GM12878 (cell line): Measurements from ENCODE around the gene OR4D6. TPM values are rescaled to one million over a fixed set of nuclear protein-coding genes. Genes with fewer than 3 reads are reported as not detected.

Experiments used
- ATAC-seq: fragments of 200-7000 bp; cut with Tn5 transposase; 3 replicates; pipeline ENCODE4 v1.9.1; 2020; ENCODE audit warnings: mild to moderate bottlenecking, moderate library complexity
- BruUV-seq: library from RNA; stranded (reverse); fragments of 400-500 nt; replicated peaks from 2 replicates; lab custom pipeline; 2021; lab: Mats Ljungman, UMichigan
- CTCF ChIA-PET: fragments of 300-600 bp; sonication (Branson Sonifier 250); formaldehyde crosslinking; extraction: SDS; loops from one replicate; lab custom pipeline; 2021; ENCODE audit warnings: inconsistent platforms; lab: Yijun Ruan, JAX
- POLR2A ChIA-PET: fragments of 350-600 bp; formaldehyde crosslinking; extraction: SDS; loops from one replicate; lab custom pipeline; 2021; ENCODE audit warnings: inconsistent platforms; lab: Charles Lee
- RAD21 ChIA-PET: fragments of 300-600 bp; sonication (Branson Sonifier 250); formaldehyde crosslinking; loops from one replicate; lab custom pipeline; 2023; ENCODE audit warnings: antibody characterized with exemption; ENCODE audit not compliant: unreplicated experiment; lab: Charles Lee
- SMC1A ChIA-PET: fragments of 300-600 bp; sonication (Branson Sonifier 250); formaldehyde crosslinking; loops from one replicate; lab custom pipeline; 2023; ENCODE audit not compliant: unreplicated experiment, uncharacterized antibody; lab: Charles Lee
- DNase-seq: peaks from one replicate; pipeline ENCODE4 v3.0.0-alpha.2; 2011; ENCODE audit warnings: low read depth, low spot score
- FAIRE-seq: peaks from 3 replicates; lab custom pipeline; 2011; peaks lifted over from hg19 to GRCh38; lab: Jason Lieb, UNC
- H2AFZ ChIP-seq: 2 replicates; pipeline ENCODE4 v1.6.0; 2011; ENCODE audit warnings: low read depth, low read length, control low read depth; ENCODE audit not compliant: control insufficient read depth
- H3K27ac ChIP-seq: 2 replicates; pipeline ENCODE4 v1.5.1; 2011; ENCODE audit warnings: control low read depth; ENCODE audit not compliant: control insufficient read depth, insufficient read depth
- H3K27me3 ChIP-seq, 2 experiments: replicated peaks in 1 of 2; 2 replicates each; pipeline versions ENCODE4 v1.6.0 to v1.6.1; 2011; ENCODE audit warnings: low read length in 1 of 2; ENCODE audit not compliant: control insufficient read depth in 2 of 2, insufficient read depth in 2 of 2
- H3K36me3 ChIP-seq, 2 experiments: 2 replicates each; pipeline ENCODE4 v1.5.1; 2011; ENCODE audit warnings: low read length in 1 of 2; ENCODE audit not compliant: control insufficient read depth in 2 of 2, insufficient read depth in 2 of 2
- H3K4me1 ChIP-seq: 2 replicates; pipeline ENCODE4 v1.6.1; 2011; ENCODE audit warnings: mild to moderate bottlenecking, low read length, moderate library complexity, mixed read lengths; ENCODE audit not compliant: control insufficient read depth, insufficient read depth
- H3K4me2 ChIP-seq: 2 replicates; pipeline ENCODE4 v1.6.0; 2011; ENCODE audit warnings: control low read depth; ENCODE audit not compliant: control insufficient read depth, insufficient read depth
- H3K4me3 ChIP-seq: fragments of 200-600 bp; sonication (generic); 2 replicates; pipeline ENCODE4 v1.5.1; 2016
- H3K79me2 ChIP-seq: 2 replicates; pipeline ENCODE4 v1.6.0; 2011; ENCODE audit warnings: low read length; ENCODE audit not compliant: control insufficient read depth, insufficient read depth
- H3K9ac ChIP-seq: 2 replicates; pipeline ENCODE4 v1.8.0; 2011; ENCODE audit warnings: low read length, control low read depth, mixed read lengths; ENCODE audit not compliant: control insufficient read depth, insufficient read depth
- H3K9me3 ChIP-seq: replicated peaks from 3 replicates; pipeline ENCODE4 v1.5.1; 2011; ENCODE audit warnings: mild to moderate bottlenecking, low read length; ENCODE audit not compliant: control insufficient read depth, insufficient read depth
- H4K20me1 ChIP-seq: 2 replicates; pipeline ENCODE4 v1.6.0; 2011; ENCODE audit not compliant: control insufficient read depth, insufficient read depth
- ATF3 ChIP-seq: IDR thresholded peaks from 2 replicates; pipeline ENCODE4 v1.6.1; 2011; ENCODE audit warnings: low read depth, mild to moderate bottlenecking, low read length, moderate library complexity, borderline replicate concordance; ENCODE audit errors: extremely low read depth
- ETV6 ChIP-seq, 2 experiments: fragments of 450-650 bp in 1 of 2; IDR thresholded peaks in 1 of 2; conservative IDR thresholded peaks in 1 of 2; 2 replicates each; pipeline ENCODE4 v1.6.1; 2014; ENCODE audit warnings: antibody characterized with exemption in 1 of 2, borderline replicate concordance in 1 of 2, low read depth in 1 of 2, mild to moderate bottlenecking in 1 of 2, moderate library complexity in 1 of 2
- KLF5 ChIP-seq: fragments of 450-650 bp; IDR thresholded peaks from 2 replicates; pipeline ENCODE4 v1.6.1; 2014; ENCODE audit warnings: mild to moderate bottlenecking; ENCODE audit not compliant: partially characterized antibody
- MXI1 ChIP-seq: fragments of 150-350 bp; IDR thresholded peaks from 2 replicates; pipeline ENCODE4 v1.6.1; 2011; ENCODE audit warnings: low read depth, mild to moderate bottlenecking, inconsistent platforms, low read length, improper control_type of control experiment
- SIN3A ChIP-seq: IDR thresholded peaks from 2 replicates; pipeline ENCODE4 v1.6.1; 2012; ENCODE audit warnings: low read depth, low read length, improper control_type of control experiment
- SKIL ChIP-seq: fragments of 450-650 bp; IDR thresholded peaks from 2 replicates; pipeline ENCODE4 v1.6.1; 2017; ENCODE audit warnings: mild to moderate bottlenecking, low read depth, inconsistent platforms; ENCODE audit not compliant: poor library complexity, severe bottlenecking
- SREBF2 ChIP-seq: IDR thresholded peaks from 2 replicates; pipeline ENCODE4 v1.6.1; 2012; ENCODE audit warnings: mild to moderate bottlenecking, low read length
- SUPT20H ChIP-seq: IDR thresholded peaks from 2 replicates; pipeline ENCODE4 v1.6.1; 2011; ENCODE audit warnings: low read depth, mild to moderate bottlenecking, low read length, moderate library complexity, borderline replicate concordance; ENCODE audit not compliant: control insufficient read depth
- ZBTB40 ChIP-seq: fragments of 450-650 bp; IDR thresholded peaks from 2 replicates; pipeline ENCODE4 v1.6.1; 2016; ENCODE audit warnings: mild to moderate bottlenecking, moderate library complexity, borderline replicate concordance
- ZNF24 ChIP-seq: fragments of 450-650 bp; IDR thresholded peaks from 2 replicates; pipeline ENCODE4 v1.6.1; 2017; ENCODE audit warnings: antibody characterized with exemption, mild to moderate bottlenecking
- ZNF687 ChIP-seq: fragments of 450-650 bp; IDR thresholded peaks from 2 replicates; pipeline ENCODE4 v1.6.1; 2017; ENCODE audit warnings: mild to moderate bottlenecking, moderate library complexity
- ZZZ3 ChIP-seq: IDR thresholded peaks from 2 replicates; pipeline ENCODE4 v1.6.1; 2011; ENCODE audit warnings: low read depth; ENCODE audit not compliant: control insufficient read depth, insufficient read length
- in situ Hi-C: fragments of 300-500 bp; cut with MboI; formaldehyde crosslinking; loops from 9 replicates; pipeline ENCODE4 v1.14.3; 2018; ENCODE audit warnings: mixed read lengths
- intact Hi-C: fragments of 100-400 bp; cut with micrococcal nuclease; formaldehyde crosslinking; loops from one replicate; pipeline ENCODE4 v1.14.2; 2022; ENCODE audit not compliant: unreplicated experiment
- polyA plus RNA-seq, 11 experiments: library from polyadenylated mRNA; depleted of rRNA in 4 of 11; unstranded in 6 of 11; stranded (reverse) in 5 of 11; fragments of >200 nt; fragmentation: Nextera tagmentation in 4 of 11; fragmentation: Illumina TruSeq in 1 of 11; extraction: Ambion mirVana in 4 of 11; extraction: Trizol in 1 of 11; gene quantifications; 1 replicate in 1 of 11; 2 replicates in 10 of 11; pipeline versions ENCODE4 v1.2.1 to v1.2.3, GENCODE V29; 2011 to 2016; ENCODE audit warnings: inconsistent platforms in 2 of 11, missing spikeins in 2 of 11, low read depth in 1 of 11
- total RNA-seq, 4 experiments: library from RNA; depleted of rRNA in 3 of 4; stranded (reverse); fragments of >200 nt in 3 of 4; fragmentation: Illumina TruSeq in 1 of 4; extraction: Trizol in 1 of 4; gene quantifications; 2 replicates each; pipeline versions ENCODE4 v1.2.1 to v1.2.3, GENCODE V29; 2013 to 2021

The OR4D6 gene
- total and polyA plus RNA-seq, 10 of the 15 experiments (the other 5 are each of a cell fraction or from before 2014, with no cell fraction given): not detected

- no peak for TF ChIP-seq MXI1
These were observed 6.5 kb downstream of the OR4D6 start (continued) for GRCh38 chr11:59463190-59463641.

- H3K27me3 ChIP-seq: no peaks in the 10 kb centered on the region
- intact Hi-C loops: no loop called here
- H3K4me2 ChIP-seq: no peak within 1 kb of the TSS
- ChIA-PET SMC1A (no interaction called here), RAD21 (no interaction called here), POLR2A (no interaction called here), CTCF (no interaction called here)
- ATAC-seq (no peak), FAIRE-seq (no peak), DNase-seq (no peak)
- H3K9me3 ChIP-seq: no peaks in the 10 kb centered on the region
- H3K27ac ChIP-seq: no peak within 1 kb of the TSS
- no peaks in the 10 kb centered on the region for H4K20me1 ChIP-seq
- no peaks in the 10 kb centered on the region for H3K36me3 ChIP-seq
- no peaks in the 10 kb centered on the region; the same call in 1 of the 2 replicates for H3K4me1 ChIP-seq
- no peak within 1 kb of the TSS for H3K9ac ChIP-seq
- in situ Hi-C loops: no loop called here
- no peak within 1 kb of the TSS for H3K4me3 ChIP-seq
- H2AFZ ChIP-seq: no peak within 1 kb of the TSS
- H3K79me2 ChIP-seq: no peaks in the 10 kb centered on the region
- no TSS peak for BruUV-seq
- TF ChIP-seq ZZZ3: no peak
- TF ChIP-seq ATF3: no peak
- TF ChIP-seq SKIL: no peak
- no peak for TF ChIP-seq ZBTB40
- TF ChIP-seq ZNF687: no peak
- no peak for TF ChIP-seq ZNF24
- no peak for TF ChIP-seq SIN3A
- TF ChIP-seq ETV6 (conservative IDR thresholded peaks at IDR 0.05 in 1 of 2, IDR thresholded peaks at IDR 0.05 in 1 of 2; ENCODE audit: borderline replicate concordance in 1 of 2, low read depth in 1 of 2): no peak
- TF ChIP-seq SUPT20H: no peak
- no peak for TF ChIP-seq SREBF2
- no peak for TF ChIP-seq KLF5
These were observed 16.3 kb downstream of the OR4D6 start, which contains the start of gene OR4D10 for GRCh38 chr11:59473015-59473414. Gene OR4D10, plus strand, starts transcription at chr11:59473315. Its CDS starts 4,115 bp downstream, at chr11:59477430.
